A549 (cell line): ENCODE measurements around the gene ZNF134.

Experiments
- BHLHE40 ChIP-seq: IDR thresholded peaks from 2 replicates; pipeline ENCODE4 v1.6.1; 2012; ENCODE audit warnings: low read depth, low read length, inconsistent platforms
- CTCF ChIP-seq: fragments of >200 bp; sonication (Bioruptor Twin); formaldehyde crosslinking; IDR thresholded peaks from 3 replicates; pipeline ENCODE4 v1.5.1; 2016
- EP300 ChIP-seq, 2 experiments: fragments of >200 bp; sonication (Bioruptor Twin); formaldehyde crosslinking; IDR thresholded peaks; 2 replicates in 1 of 2; 3 replicates in 1 of 2; pipeline ENCODE4 v1.6.1; 2016 to 2017
- FOSL2 ChIP-seq, 2 experiments: fragments of 450-650 bp in 1 of 2; fragments of >200 bp in 1 of 2; sonication (Bioruptor Twin) in 1 of 2; formaldehyde crosslinking; IDR thresholded peaks; 2 replicates each; pipeline versions ENCODE4 v1.5.0 to v1.6.1; 2016 to 2020; ENCODE audit warnings: mild to moderate bottlenecking in 1 of 2, moderate library complexity in 1 of 2
- JUN ChIP-seq, 2 experiments: fragments of >200 bp; sonication (Bioruptor Twin); formaldehyde crosslinking; IDR thresholded peaks; 2 replicates in 1 of 2; 3 replicates in 1 of 2; pipeline ENCODE4 v1.6.1; 2016 to 2017
- MYC ChIP-seq: IDR thresholded peaks from 2 replicates; pipeline ENCODE4 v1.6.1; 2012; ENCODE audit warnings: mild to moderate bottlenecking, inconsistent platforms, low read length, improper control_type of control experiment, borderline replicate concordance
- PBX3 ChIP-seq: IDR thresholded peaks from 2 replicates; pipeline ENCODE4 v1.6.1; 2012
- POLR2A ChIP-seq: IDR thresholded peaks from 2 replicates; pipeline ENCODE4 v1.6.1; 2012; ENCODE audit warnings: mild to moderate bottlenecking, low read length
- RARB ChIP-seq: fragments of 250-450 bp; sonication (Bioruptor Pico); IDR thresholded peaks from 2 replicates; pipeline ENCODE4 v1.8.0; 2021; ENCODE audit warnings: mild to moderate bottlenecking, moderate library complexity
- RNF2 ChIP-seq: fragments of 200-600 bp; sonication (generic); IDR thresholded peaks from 2 replicates; pipeline ENCODE4 v1.6.1; 2016; ENCODE audit warnings: low read depth, mild to moderate bottlenecking, antibody characterized with exemption, moderate library complexity, borderline replicate concordance

- TF ChIP-seq CTCF (no peak), MYC (no peak), FOSL2 (IDR thresholded peaks at IDR 0.05) (no peak), FOSL2 (CRISPR knock-in tag; IDR thresholded peaks at IDR 0.05) (no peak), RNF2 (no peak), PBX3 (no peak), POLR2A (no peak), EP300 (IDR thresholded peaks at IDR 0.05) (no peak), BHLHE40 (no peak), JUN (IDR thresholded peaks at IDR 0.05) (no peak), RARB (no peak)
These were observed 14.7 kb upstream of the ZNF134 start for GRCh38 chr19:57599377-57599760.
